Measurements from ENCODE around the gene AHSA1. TPM values are rescaled to one million over a fixed set of nuclear protein-coding genes. Genes with fewer than 3 reads are reported as not detected.

The AHSA1 gene
- total RNA-seq, 1 experiment from 2014 or later: 190 TPM

- peaks cover 2% of the 10 kb centered on the region; the same call in 1 of the 2 replicates for H3K27me3 Mint-ChIP-seq (ENCODE audit: low read depth)
- no peaks in the 10 kb centered on the region for H3K27me3 ChIP-seq (ENCODE audit: insufficient read depth, low read length)
- H3K56ac ChIP-seq (ENCODE audit: insufficient read length, low read depth, low read length): no peak overlapping the region
- H3T11ph ChIP-seq (ENCODE audit: low read length): no peak overlapping the region
- no peaks in the 10 kb centered on the region for H3K23me2 ChIP-seq (ENCODE audit: insufficient read length, low read depth, low read length, poor library complexity, severe bottlenecking)
- H3K79me1 ChIP-seq (ENCODE audit: insufficient read depth, low read depth, low read length, poor library complexity, severe bottlenecking): no peaks in the 10 kb centered on the region
- H2BK5ac ChIP-seq (ENCODE audit: insufficient read length, low read length): no peak overlapping the region
- H3K23ac ChIP-seq (ENCODE audit: insufficient read length, low read depth, low read length): no peak overlapping the region
- H2BK12ac ChIP-seq (ENCODE audit: insufficient read length, low read depth, low read length): no peak overlapping the region
- no peaks in the 10 kb centered on the region for H3K9me3 ChIP-seq (ENCODE audit: control insufficient read depth, low read depth, low read length)
- H3K79me2 ChIP-seq (ENCODE audit: insufficient read depth, low read length): no peaks in the 10 kb centered on the region
- no peak overlapping the region for H4K91ac ChIP-seq (ENCODE audit: insufficient read length, low read depth, low read length)
- H4K8ac ChIP-seq (replicated peaks; ENCODE audit: insufficient read length, low read depth, low read length): no peak overlapping the region
- H3K4me1 Mint-ChIP-seq: peaks cover 0 to 4% of the 10 kb centered on the region in 2 experiments; a peak in 1 of 4 replicates
- H3K4me1 ChIP-seq (ENCODE audit: insufficient read depth, low read length): no peaks in the 10 kb centered on the region
- no peak overlapping the region for H2BK120ac ChIP-seq (ENCODE audit: low read depth, low read length, poor library complexity, severe bottlenecking)
- no peak overlapping the region for H2BK15ac ChIP-seq (ENCODE audit: low read depth, low read length)
- H3K4me2 ChIP-seq (ENCODE audit: insufficient read depth, insufficient read length, low read length): no peak overlapping the region
- H4K5ac ChIP-seq (ENCODE audit: insufficient read length, low read depth, low read length): no peak overlapping the region
- no peak overlapping the region for H3K27ac ChIP-seq (ENCODE audit: insufficient read length, low read depth, low read length)
- no peak overlapping the region for H3K4me3 Mint-ChIP-seq
- no peak overlapping the region for H3K18ac ChIP-seq (ENCODE audit: insufficient read length, low read depth, low read length)
- no peaks in the 10 kb centered on the region for H4K20me1 ChIP-seq (ENCODE audit: control insufficient read depth, insufficient read depth, insufficient read length)
- no peaks in the 10 kb centered on the region for H3K9me3 Mint-ChIP-seq
- H2BK20ac ChIP-seq (ENCODE audit: low read depth, low read length, poor library complexity, severe bottlenecking): no peak overlapping the region
- TF ChIP-seq CTCF (conservative IDR thresholded peaks at IDR 0.05): no peak
- no peak overlapping the region for H3K14ac ChIP-seq (ENCODE audit: insufficient read depth, low read length)
- H3K4ac ChIP-seq (ENCODE audit: low read depth, low read length): no peak overlapping the region
- H2AK5ac ChIP-seq (ENCODE audit: insufficient read length, low read length): no peak overlapping the region
- DNase-seq: no peak
- H3K36me3 Mint-ChIP-seq (ENCODE audit: insufficient read depth in 1 of 3, low read depth in 3 of 3): no peaks in the 10 kb centered on the region; a peak in 1 of 7 replicates
- no peak overlapping the region for H3K9ac ChIP-seq (ENCODE audit: extremely low read depth, insufficient read length, low read length)
- WGBS (ENCODE audit: extremely low coverage, insufficient read length, low lambda C conversion rate): no CpG with 5 or more reads among the region's 7 CpGs
- no peak overlapping the region for H3K27ac Mint-ChIP-seq
- no peak overlapping the region for H2AFZ ChIP-seq (ENCODE audit: low read length)
Observed at GRCh38 chr14:77488558-77488957, 30.7 kb downstream of the AHSA1 start.
